Panc1 (cell line): ENCODE results near the gene RBMS3. TPM values are rescaled to one million over a fixed set of nuclear protein-coding genes. Genes with fewer than 3 reads are reported as not detected.

Experiments used
- ATAC-seq: fragments of 200-7000 bp; cut with Tn5 transposase; 2 replicates; pipeline ENCODE4 v1.9.1; 2020; ENCODE audit warnings: mild to moderate bottlenecking, moderate library complexity
- BruUV-seq: library from RNA; stranded (reverse); fragments of 400-500 nt; replicated peaks from 2 replicates; lab custom pipeline; 2021; lab: Mats Ljungman, UMichigan
- CTCF ChIA-PET: fragments of 300-600 bp; sonication (Branson Sonifier 250); formaldehyde crosslinking; loops from one replicate; lab custom pipeline; 2022; ENCODE audit warnings: antibody characterized with exemption; lab: Charles Lee
- POLR2A ChIA-PET: fragments of 300-600 bp; sonication (Branson Sonifier 250); formaldehyde crosslinking; loops from one replicate; lab custom pipeline; 2022; ENCODE audit warnings: antibody characterized with exemption; lab: Charles Lee
- DNase-seq: peaks from one replicate; pipeline ENCODE4 v3.0.0-alpha.2; 2010; ENCODE audit warnings: low read depth, low spot score
- H3K27ac ChIP-seq: 2 replicates; pipeline ENCODE4 v1.5.1; 2011; ENCODE audit warnings: mild to moderate bottlenecking, low read length, inconsistent platforms
- H3K27me3 ChIP-seq: fragments of 200-500 bp; sonication (Bioruptor generic); 2 replicates; pipeline ENCODE4 v1.6.0; 2014; ENCODE audit warnings: low read length, inconsistent platforms; ENCODE audit not compliant: control insufficient read depth, insufficient read depth
- H3K36me3 ChIP-seq: fragments of 200-500 bp; sonication (Bioruptor generic); 2 replicates; pipeline ENCODE4 v1.5.1; 2014; ENCODE audit warnings: inconsistent platforms, mild to moderate bottlenecking, low read length, moderate library complexity; ENCODE audit not compliant: control insufficient read depth, insufficient read depth
- H3K4me1 ChIP-seq: 2 replicates; pipeline ENCODE4 v1.5.1; 2011; ENCODE audit warnings: inconsistent platforms, mild to moderate bottlenecking, low read length, moderate library complexity; ENCODE audit not compliant: control insufficient read depth, insufficient read depth
- H3K4me3 ChIP-seq, 2 experiments: 2 replicates each; pipeline ENCODE4 v1.5.1; 2011 to 2012; ENCODE audit warnings: low read depth in 2 of 2, low read length in 2 of 2, mild to moderate bottlenecking in 2 of 2, inconsistent platforms in 1 of 2, moderate library complexity in 1 of 2
- H3K9me3 ChIP-seq: fragments of 200-500 bp; sonication (Bioruptor generic); 2 replicates; pipeline ENCODE4 v1.5.1; 2014; ENCODE audit warnings: low read depth, mild to moderate bottlenecking, inconsistent platforms, low read length, moderate library complexity; ENCODE audit not compliant: control insufficient read depth, insufficient read depth
- CTCF ChIP-seq: fragments of 450-650 bp; IDR thresholded peaks from 2 replicates; pipeline ENCODE4 v1.5.1; 2017; ENCODE audit warnings: mild to moderate bottlenecking
- POLR2AphosphoS5 ChIP-seq: IDR thresholded peaks from 2 replicates; pipeline ENCODE4 v1.6.1; 2012; ENCODE audit warnings: mild to moderate bottlenecking, low read depth, low read length, moderate library complexity
- REST ChIP-seq, 2 experiments: IDR thresholded peaks; 2 replicates each; pipeline ENCODE4 v1.6.1; 2011 to 2012; ENCODE audit warnings: low read depth in 2 of 2, control low read depth in 1 of 2, low read length in 1 of 2, mild to moderate bottlenecking in 1 of 2, moderate library complexity in 1 of 2; ENCODE audit not compliant: insufficient read depth in 1 of 2
- SIN3A ChIP-seq: IDR thresholded peaks from 2 replicates; pipeline ENCODE4 v1.6.1; 2012; ENCODE audit warnings: low read depth, mild to moderate bottlenecking, low read length, moderate library complexity, borderline replicate concordance; ENCODE audit not compliant: insufficient read depth
- TCF7L2 ChIP-seq: IDR thresholded peaks from 2 replicates; pipeline ENCODE4 v1.6.1; 2011; ENCODE audit warnings: mild to moderate bottlenecking, low read depth, low read length, inconsistent platforms
- in situ Hi-C: cut with HindIII; loops from 2 replicates; pipeline ENCODE4 v1.10.0; 2016; ENCODE audit warnings: low sequenced_read_pairs, low pct_unique_long_range_greater_than_20kb
- intact Hi-C: fragments of 100-400 bp; cut with micrococcal nuclease; formaldehyde crosslinking; loops from one replicate; pipeline ENCODE4 v1.10.0; 2022; ENCODE audit not compliant: unreplicated experiment
- total RNA-seq: library from RNA; stranded (reverse); gene quantifications from one replicate; pipeline ENCODE4 v1.2.1, GENCODE V29; 2021; ENCODE audit not compliant: unreplicated experiment

Gene RBMS3
- total RNA-seq, 1 experiment from 2014 or later, result 1.1 TPM

- ChIA-PET CTCF (no interaction called here), POLR2A (interaction anchor here (0.6 kb wide), 1 partner anchor 1161 kb away, joined by 3 read pairs; no protein-coding TSS in a partner anchor)
- H3K36me3 ChIP-seq, result no peaks in the 10 kb centered on the region
- no peaks in the 10 kb centered on the region for H3K9me3 ChIP-seq
- DNase-seq (no peak), ATAC-seq (no peak)
- no peak for TF ChIP-seq SIN3A
- no peak for TF ChIP-seq POLR2AphosphoS5
- TF ChIP-seq REST (IDR thresholded peaks at IDR 0.05; ENCODE audit: insufficient read depth in 1 of 2, low read depth in 2 of 2, low read length in 1 of 2), result no peak
- no peak for TF ChIP-seq CTCF
- no peak for TF ChIP-seq TCF7L2
- H3K4me3 ChIP-seq, result no peak overlapping the region
- no peak overlapping the region for H3K27ac ChIP-seq
- in situ Hi-C loops (no loop called here), intact Hi-C loops (no loop called here)
- H3K4me1 ChIP-seq, result no peaks in the 10 kb centered on the region
- no TSS peak for BruUV-seq
- H3K27me3 ChIP-seq, result no peaks in the 10 kb centered on the region
These were observed 697.2 kb downstream of the RBMS3 start for GRCh38 chr3:29978036-29978435.

GRCh38 chr3:29991198-29991597 is 710.3 kb downstream of the RBMS3 start:
- Histone ChIP-seq H3K4me3 (no peak overlapping the region), H3K27me3 (no peaks in the 10 kb centered on the region), H3K9me3 (no peaks in the 10 kb centered on the region), H3K36me3 (no peaks in the 10 kb centered on the region), H3K27ac (no peak overlapping the region), H3K4me1 (no peaks in the 10 kb centered on the region)
- ChIA-PET POLR2A (no interaction called here), CTCF (no interaction called here)
- in situ Hi-C loops (no loop called here), intact Hi-C loops (no loop called here)
- DNase-seq (no peak), ATAC-seq (no peak)
- BruUV-seq, result no TSS peak
- TF ChIP-seq REST (IDR thresholded peaks at IDR 0.05; ENCODE audit: insufficient read depth in 1 of 2, low read depth in 2 of 2, low read length in 1 of 2) (no peak), POLR2AphosphoS5 (no peak), CTCF (no peak), SIN3A (no peak), TCF7L2 (no peak)
